ENCODE measurements around the gene SH3D19.

- no peak for TF ChIP-seq USF1 (IDR thresholded peaks at IDR 0.05)
- no peak for TF ChIP-seq EP300 (IDR thresholded peaks at IDR 0.05; ENCODE audit: borderline replicate concordance)
- TF ChIP-seq EGR1 (IDR thresholded peaks at IDR 0.05) = no peak
- TF ChIP-seq NFIC (IDR thresholded peaks at IDR 0.05) = no peak
- TF ChIP-seq REST (IDR thresholded peaks at IDR 0.05; ENCODE audit: low read depth) = no peak
- no peak for TF ChIP-seq MAX (IDR thresholded peaks at IDR 0.05)
- no peak for TF ChIP-seq TEAD4 (IDR thresholded peaks at IDR 0.05)
- no peak for TF ChIP-seq TAF1 (IDR thresholded peaks at IDR 0.05; ENCODE audit: low read depth)
Measured at GRCh38 chr4:151093203-151093602, 232.2 kb downstream of the SH3D19 start.

All from Ishikawa (cell line).